SK-N-SH treated with all-trans-retinoic acid at 6 μM for 48 hours (cell line): ENCODE results near the gene DRC7.

Source experiments
- BACH2 ChIP-seq: fragments of 250-450 bp; sonication (Bioruptor Pico); IDR thresholded peaks from 2 replicates; pipeline ENCODE4 v1.9.0; 2021; ENCODE audit warnings: mild to moderate bottlenecking, borderline replicate concordance
- CREB5 ChIP-seq: fragments of 250-450 bp; sonication (Bioruptor Pico); IDR thresholded peaks from 2 replicates; pipeline ENCODE4 v1.5.1; 2020; ENCODE audit warnings: low read depth, mild to moderate bottlenecking, moderate library complexity
- CSRNP3 ChIP-seq: fragments of 250-450 bp; sonication (Bioruptor Pico); IDR thresholded peaks from 2 replicates; pipeline ENCODE4 v1.5.1; 2021; ENCODE audit warnings: mild to moderate bottlenecking, moderate library complexity
- PATZ1 ChIP-seq: fragments of 250-450 bp; sonication (Bioruptor Pico); IDR thresholded peaks from 2 replicates; pipeline ENCODE4 v1.8.0; 2020; ENCODE audit warnings: mild to moderate bottlenecking, moderate library complexity, borderline replicate concordance
- ZFP3 ChIP-seq: fragments of 250-450 bp; sonication (Bioruptor Pico); IDR thresholded peaks from 2 replicates; pipeline ENCODE4 v1.5.0; 2020; ENCODE audit warnings: mild to moderate bottlenecking, moderate library complexity
- ZNF565 ChIP-seq: fragments of 450-650 bp; formaldehyde crosslinking; conservative IDR thresholded peaks from 2 replicates; pipeline ENCODE4 v1.5.0; 2020; ENCODE audit warnings: low read depth, mild to moderate bottlenecking, moderate library complexity
- ZNF70 ChIP-seq: fragments of 450-650 bp; formaldehyde crosslinking; IDR thresholded peaks from 2 replicates; pipeline ENCODE4 v1.5.0; 2020; ENCODE audit warnings: mild to moderate bottlenecking, moderate library complexity

- TF ChIP-seq BACH2 (CRISPR knock-in tag), result no peak
- TF ChIP-seq PATZ1 (CRISPR knock-in tag), result no peak
- no peak for TF ChIP-seq ZFP3 (CRISPR knock-in tag)
- no peak for TF ChIP-seq CSRNP3
- TF ChIP-seq ZNF70 (CRISPR knock-in tag), result no peak
- TF ChIP-seq ZNF565 (CRISPR knock-in tag), result no peak
- TF ChIP-seq CREB5, result no peak
Observed at GRCh38 chr16:57757326-57757786, 62.8 kb downstream of the DRC7 start.
